B cell (primary cell): ENCODE measurements around the gene SEC24A. TPM values are rescaled to one million over a fixed set of nuclear protein-coding genes. Genes with fewer than 3 reads are reported as not detected.

Experiments used
- ATAC-seq: fragments of 200-7000 bp; cut with Tn5 transposase; one replicate; pipeline ENCODE4 v1.10.0; 2021; ENCODE audit warnings: low read depth, mild to moderate bottlenecking, moderate number of reproducible peaks, moderate library complexity
- CTCF ChIA-PET: fragments of 350-600 bp; sonication (Branson Sonifier 250); formaldehyde crosslinking; loops from one replicate; lab custom pipeline; 2021; ENCODE audit warnings: antibody characterized with exemption, inconsistent platforms; lab: Charles Lee
- POLR2A ChIA-PET: fragments of 350-600 bp; sonication (Branson Sonifier 250); formaldehyde crosslinking; loops from one replicate; lab custom pipeline; 2021; ENCODE audit warnings: antibody characterized with exemption; lab: Charles Lee
- DNase-seq: peaks from one replicate; pipeline ENCODE4 v3.0.0; 2013
- H2AFZ ChIP-seq: 2 replicates; pipeline ENCODE4 v1.6.1; 2012; ENCODE audit warnings: mild to moderate bottlenecking, low read depth, low read length; ENCODE audit not compliant: insufficient read depth, poor library complexity, severe bottlenecking
- H3K27ac ChIP-seq, 2 donors: 1 replicate in 1 of 2; 2 replicates in 1 of 2; pipeline ENCODE4 v1.5.1; 2012 to 2013; ENCODE audit warnings: low read length in 2 of 2, mild to moderate bottlenecking in 2 of 2, moderate library complexity in 1 of 2
- H3K27me3 ChIP-seq, 4 experiments: fragments of 200-600 bp in 1 of 4; sonication (generic) in 1 of 4; replicated peaks in 1 of 4; 1 replicate in 2 of 4; 2 replicates in 2 of 4; pipeline versions ENCODE4 v1.6.1 to v1.7.0; 2013 to 2016; ENCODE audit warnings: low read length in 3 of 4, mild to moderate bottlenecking in 2 of 4, mixed read lengths in 1 of 4, moderate library complexity in 1 of 4; ENCODE audit not compliant: insufficient read depth in 4 of 4, control insufficient read depth in 3 of 4; ENCODE audit errors: control extremely low read depth in 1 of 4
- H3K36me3 ChIP-seq, 2 experiments: replicated peaks in 1 of 2; 1 replicate in 1 of 2; 2 replicates in 1 of 2; pipeline versions ENCODE4 v1.6.1 to v1.7.1; 2013; ENCODE audit warnings: low read length in 1 of 2; ENCODE audit not compliant: insufficient read depth in 2 of 2, control insufficient read depth in 1 of 2; ENCODE audit errors: control extremely low read depth in 1 of 2, extremely low read depth in 1 of 2
- H3K4me1 ChIP-seq, 2 donors: fragments of 200-600 bp in 1 of 2; sonication (generic) in 1 of 2; 1 replicate in 1 of 2; 2 replicates in 1 of 2; pipeline versions ENCODE4 v1.5.1 to v1.6.1; 2013 to 2017; ENCODE audit warnings: low read length in 2 of 2; ENCODE audit not compliant: control insufficient read depth in 2 of 2, insufficient read depth in 2 of 2
- H3K4me2 ChIP-seq: replicated peaks from 2 replicates; pipeline ENCODE3; 2012; ENCODE audit warnings: mild to moderate bottlenecking, low read depth, low read length; ENCODE audit not compliant: poor library complexity, severe bottlenecking
- H3K4me3 ChIP-seq, 5 experiments: fragments of 200-600 bp in 1 of 5; sonication (generic) in 1 of 5; 1 replicate in 3 of 5; 2 replicates in 2 of 5; pipeline versions ENCODE4 v1.5.1 to v1.7.0; 2011 to 2016; ENCODE audit warnings: low read length in 4 of 5, mild to moderate bottlenecking in 4 of 5, low read depth in 2 of 5, control low read depth in 1 of 5, moderate library complexity in 1 of 5; ENCODE audit not compliant: insufficient read depth in 1 of 5; ENCODE audit errors: control extremely low read depth in 1 of 5, extremely low read depth in 1 of 5
- H3K79me2 ChIP-seq: fragments of 200-600 bp; sonication (generic); one replicate; pipeline ENCODE4 v1.6.0; 2016; ENCODE audit warnings: low read length; ENCODE audit not compliant: control insufficient read depth, insufficient read depth
- H3K9ac ChIP-seq: fragments of 200-600 bp; sonication (generic); 2 replicates; pipeline ENCODE4 v1.6.1; 2017; ENCODE audit warnings: mild to moderate bottlenecking, low read length, moderate library complexity
- H3K9me3 ChIP-seq, 3 donors: one replicate each; pipeline versions ENCODE4 v1.6.1 to v1.7.1; 2013; ENCODE audit warnings: low read length in 2 of 3; ENCODE audit not compliant: control insufficient read depth in 2 of 3, insufficient read depth in 1 of 3; ENCODE audit errors: control extremely low read depth in 1 of 3
- H4K20me1 ChIP-seq: 2 replicates; pipeline ENCODE4 v1.6.0; 2012; ENCODE audit warnings: mild to moderate bottlenecking, low read length; ENCODE audit not compliant: insufficient read depth, control insufficient read depth, poor library complexity, severe bottlenecking
- H3K27ac Mint-ChIP-seq: one replicate; pipeline ENCODE4 v1.8.0; 2021; ENCODE audit warnings: mixed read lengths
- H3K27me3 Mint-ChIP-seq: one replicate; pipeline ENCODE4 v1.8.0; 2021; ENCODE audit warnings: mixed read lengths
- H3K4me1 Mint-ChIP-seq: one replicate; pipeline ENCODE4 v1.8.0; 2021; ENCODE audit warnings: mixed read lengths
- H3K4me3 Mint-ChIP-seq: one replicate; pipeline ENCODE4 v1.8.0; 2021; ENCODE audit warnings: mixed read lengths
- H3K9me3 Mint-ChIP-seq: one replicate; pipeline ENCODE4 v1.8.0; 2022; ENCODE audit warnings: mixed read lengths; ENCODE audit not compliant: insufficient read depth
- EZH2 ChIP-seq: IDR thresholded peaks from 2 replicates; pipeline ENCODE4 v1.6.1; 2012; ENCODE audit warnings: borderline replicate concordance, low read depth, mild to moderate bottlenecking, moderate library complexity, low read length; ENCODE audit not compliant: insufficient read depth, poor library complexity, severe bottlenecking
- WGBS: methylation state at CpG from one replicate; pipeline ENCODE4 v1.1.5; 2013; ENCODE audit warnings: missing lambda C conversion rate; ENCODE audit not compliant: insufficient coverage; 5-methylcytosine and 5-hydroxymethylcytosine counted together
- intact Hi-C: fragments of 100-400 bp; cut with micrococcal nuclease; formaldehyde crosslinking; loops from one replicate; pipeline ENCODE4 v1.10.0; 2022
- polyA plus RNA-seq: library from polyadenylated mRNA; depleted of rRNA; stranded (reverse); fragments of >200 nt; gene quantifications from 2 replicates; pipeline ENCODE4 v1.2.3, GENCODE V29; 2012
- total RNA-seq, 2 donors: library from RNA; stranded (reverse); fragments of 120-200 nt in 1 of 2; gene quantifications; 1 replicate in 1 of 2; 2 replicates in 1 of 2; pipeline versions ENCODE4 v1.2.3 to v1.2.4, GENCODE V29; 2013 to 2022
- TF ChIP-seq, protein P1 (sequence below): fragments of 200-600 bp; IDR thresholded peaks from one replicate; pipeline ENCODE4 v1.8.0; 2022; ENCODE audit warnings: antibody characterized with exemption, mild to moderate bottlenecking

The SEC24A gene
- total and polyA plus RNA-seq, 2 donors (not counting 1 experiment from before 2014, with no cell fraction given), result 6.9 to 13.0 TPM

DNA sequence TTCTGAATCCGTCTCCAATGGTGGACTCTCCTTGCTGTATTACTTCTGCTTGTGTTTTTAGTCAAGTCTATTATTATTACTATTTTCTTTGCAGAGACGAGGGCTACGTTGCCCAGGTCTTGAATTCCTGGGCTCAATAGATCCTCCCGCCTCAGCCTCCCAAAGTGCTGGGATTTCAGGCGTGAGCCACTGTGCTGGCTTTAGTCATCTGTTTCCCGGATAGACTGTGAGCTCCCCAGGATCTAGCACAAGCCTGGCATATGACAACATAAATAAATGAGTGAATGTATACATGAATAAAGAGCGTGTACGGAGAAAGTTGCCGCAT, 109.6 kb downstream of the SEC24A start:
- Mint-ChIP-seq H3K27ac (peak overlapping the region; percentile 97), H3K4me1 (peaks cover 35% of the 10 kb centered on the region), H3K9me3 (no peaks in the 10 kb centered on the region), H3K4me3 (peak overlapping the region; percentile 100), H3K27me3 (no peaks in the 10 kb centered on the region)
- ChIA-PET CTCF (interaction anchor here (1.6 to 5.7 kb wide), 6 partner anchors 19 to 150 kb away, joined by 4 to 70 read pairs (median 10); partner anchors contain the start of genes C5orf24, CAMLG and PCBD2), POLR2A (interaction anchor here (0.6 to 2.3 kb wide), 6 partner anchors 20 to 587 kb away, joined by 3 to 8 read pairs (median 6); partner anchors contain the start of genes C5orf24, CAMLG, PCBD2 and UBE2B)
- H3K9me3 ChIP-seq, result no peaks in the 10 kb centered on the region
- intact Hi-C loops, result loop anchor here (1.0 to 5.0 kb wide), 8 partner anchors 20 to 582 kb away; partner anchors contain the start of genes C5orf24, CAMLG, PCBD2 and PPP2CA
- H3K27ac ChIP-seq, result peak overlapping the region; percentile 54 to 80
- DNase-seq (no peak), ATAC-seq (no peak)
- no peaks in the 10 kb centered on the region for H3K27me3 ChIP-seq
- peaks cover 15% of the 10 kb centered on the region for H4K20me1 ChIP-seq
- H3K36me3 ChIP-seq, result peaks cover 2 to 6% of the 10 kb centered on the region in 2 experiments
- peaks cover 53% of the 10 kb centered on the region for H3K79me2 ChIP-seq
- H3K4me2 ChIP-seq, result peak overlapping the region; percentile 79
- peak overlapping the region in 4 of 5 experiments; percentile 78 to 97 (median 90) for H3K4me3 ChIP-seq
- peak overlapping the region; percentile 94 for H3K9ac ChIP-seq
- peak overlapping the region; percentile 98 for H2AFZ ChIP-seq
- H3K4me1 ChIP-seq, result peaks cover 18 to 19% of the 10 kb centered on the region in 2 donors
- TF ChIP-seq EZH2, result no peak
- TF ChIP-seq, protein P1, sequence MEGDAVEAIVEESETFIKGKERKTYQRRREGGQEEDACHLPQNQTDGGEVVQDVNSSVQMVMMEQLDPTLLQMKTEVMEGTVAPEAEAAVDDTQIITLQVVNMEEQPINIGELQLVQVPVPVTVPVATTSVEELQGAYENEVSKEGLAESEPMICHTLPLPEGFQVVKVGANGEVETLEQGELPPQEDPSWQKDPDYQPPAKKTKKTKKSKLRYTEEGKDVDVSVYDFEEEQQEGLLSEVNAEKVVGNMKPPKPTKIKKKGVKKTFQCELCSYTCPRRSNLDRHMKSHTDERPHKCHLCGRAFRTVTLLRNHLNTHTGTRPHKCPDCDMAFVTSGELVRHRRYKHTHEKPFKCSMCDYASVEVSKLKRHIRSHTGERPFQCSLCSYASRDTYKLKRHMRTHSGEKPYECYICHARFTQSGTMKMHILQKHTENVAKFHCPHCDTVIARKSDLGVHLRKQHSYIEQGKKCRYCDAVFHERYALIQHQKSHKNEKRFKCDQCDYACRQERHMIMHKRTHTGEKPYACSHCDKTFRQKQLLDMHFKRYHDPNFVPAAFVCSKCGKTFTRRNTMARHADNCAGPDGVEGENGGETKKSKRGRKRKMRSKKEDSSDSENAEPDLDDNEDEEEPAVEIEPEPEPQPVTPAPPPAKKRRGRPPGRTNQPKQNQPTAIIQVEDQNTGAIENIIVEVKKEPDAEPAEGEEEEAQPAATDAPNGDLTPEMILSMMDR, result no peak
- whole genome bisulfite sequencing, result 21% methylated on average over 7 of the region's 9 CpGs
